ENCODE results near the gene WASHC2A.
"Not testable (repeated sequence)": the region's sequence is repeated elsewhere in the genome, so short reads cannot be mapped to it uniquely, and the experiment has no call there.

WASHC2A gene

GRCh38 chr10:50132841-50133240 lies 65.1 kb downstream of the WASHC2A start:
- in situ Hi-C loops (cut with MboI; ENCODE audit: low sequenced_read_pairs) = not testable (repeated sequence)

- in situ Hi-C loops (cut with MboI; ENCODE audit: low sequenced_read_pairs) = not testable (repeated sequence)
Measured at GRCh38 chr10:50143512-50144174, 75.9 kb downstream of the WASHC2A start.

GRCh38 chr10:50145575-50145974 lies 77.8 kb downstream of the WASHC2A start:
- in situ Hi-C loops (cut with MboI; ENCODE audit: low sequenced_read_pairs) = not testable (repeated sequence)

- in situ Hi-C loops (cut with MboI; ENCODE audit: low sequenced_read_pairs) = no loop called here
Measured at GRCh38 chr10:50152792-50153272, 85.1 kb downstream of the WASHC2A start.

- in situ Hi-C loops (cut with MboI; ENCODE audit: low sequenced_read_pairs) = not testable (repeated sequence)
Measured at GRCh38 chr10:50157868-50158267, 90.1 kb downstream of the WASHC2A start.

GRCh38 chr10:50159856-50160255 lies 92.1 kb downstream of the WASHC2A start:
- in situ Hi-C loops (cut with MboI; ENCODE audit: low sequenced_read_pairs) = not testable (repeated sequence)

- in situ Hi-C loops (cut with MboI; ENCODE audit: low sequenced_read_pairs) = not testable (repeated sequence)
Measured at GRCh38 chr10:50165038-50165437, 97.3 kb downstream of the WASHC2A start.

- in situ Hi-C loops (cut with MboI; ENCODE audit: low sequenced_read_pairs) = not testable (repeated sequence)
Measured at GRCh38 chr10:50167833-50168232, 100.1 kb downstream of the WASHC2A start.

- in situ Hi-C loops (cut with MboI; ENCODE audit: low sequenced_read_pairs) = not testable (repeated sequence)
Measured at GRCh38 chr10:50169506-50169905, 101.8 kb downstream of the WASHC2A start.

- in situ Hi-C loops (cut with MboI; ENCODE audit: low sequenced_read_pairs) = not testable (repeated sequence)
Measured at GRCh38 chr10:50174788-50175525, 107.2 kb downstream of the WASHC2A start.

All from hTERT RPE-1 (cell line).